ENCODE data around the gene GLT1D1. TPM values are rescaled to one million over a fixed set of nuclear protein-coding genes. Genes with fewer than 3 reads are reported as not detected.
"Not testable (repeated sequence)": the region's sequence is repeated elsewhere in the genome, so short reads cannot be mapped to it uniquely, and the experiment has no call there.

GLT1D1 gene
- total and polyA plus RNA-seq, 2 experiments from 2014 or later: 0.83 to 2.7 TPM

GRCh38 chr12:128830505-128830893 lies 22.8 kb upstream of the GLT1D1 start:
- TF ChIP-seq, protein P1, sequence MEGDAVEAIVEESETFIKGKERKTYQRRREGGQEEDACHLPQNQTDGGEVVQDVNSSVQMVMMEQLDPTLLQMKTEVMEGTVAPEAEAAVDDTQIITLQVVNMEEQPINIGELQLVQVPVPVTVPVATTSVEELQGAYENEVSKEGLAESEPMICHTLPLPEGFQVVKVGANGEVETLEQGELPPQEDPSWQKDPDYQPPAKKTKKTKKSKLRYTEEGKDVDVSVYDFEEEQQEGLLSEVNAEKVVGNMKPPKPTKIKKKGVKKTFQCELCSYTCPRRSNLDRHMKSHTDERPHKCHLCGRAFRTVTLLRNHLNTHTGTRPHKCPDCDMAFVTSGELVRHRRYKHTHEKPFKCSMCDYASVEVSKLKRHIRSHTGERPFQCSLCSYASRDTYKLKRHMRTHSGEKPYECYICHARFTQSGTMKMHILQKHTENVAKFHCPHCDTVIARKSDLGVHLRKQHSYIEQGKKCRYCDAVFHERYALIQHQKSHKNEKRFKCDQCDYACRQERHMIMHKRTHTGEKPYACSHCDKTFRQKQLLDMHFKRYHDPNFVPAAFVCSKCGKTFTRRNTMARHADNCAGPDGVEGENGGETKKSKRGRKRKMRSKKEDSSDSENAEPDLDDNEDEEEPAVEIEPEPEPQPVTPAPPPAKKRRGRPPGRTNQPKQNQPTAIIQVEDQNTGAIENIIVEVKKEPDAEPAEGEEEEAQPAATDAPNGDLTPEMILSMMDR (IDR thresholded peaks at IDR 0.05; ENCODE audit: low read depth, low read length): no peak
- H3K27me3 ChIP-seq: no peaks in the 10 kb centered on the region
- DNase-seq (ENCODE audit: low read depth in 1 of 2, low spot score in 1 of 2): no peak
- H3K4me1 ChIP-seq (ENCODE audit: low read depth): no peaks in the 10 kb centered on the region
- no peaks in the 10 kb centered on the region for H3K36me3 ChIP-seq
- H3K4me3 ChIP-seq: no peak overlapping the region
- no peaks in the 10 kb centered on the region for H3K9me3 ChIP-seq (ENCODE audit: low read depth)
- H3K27ac ChIP-seq: no peak overlapping the region

DNA sequence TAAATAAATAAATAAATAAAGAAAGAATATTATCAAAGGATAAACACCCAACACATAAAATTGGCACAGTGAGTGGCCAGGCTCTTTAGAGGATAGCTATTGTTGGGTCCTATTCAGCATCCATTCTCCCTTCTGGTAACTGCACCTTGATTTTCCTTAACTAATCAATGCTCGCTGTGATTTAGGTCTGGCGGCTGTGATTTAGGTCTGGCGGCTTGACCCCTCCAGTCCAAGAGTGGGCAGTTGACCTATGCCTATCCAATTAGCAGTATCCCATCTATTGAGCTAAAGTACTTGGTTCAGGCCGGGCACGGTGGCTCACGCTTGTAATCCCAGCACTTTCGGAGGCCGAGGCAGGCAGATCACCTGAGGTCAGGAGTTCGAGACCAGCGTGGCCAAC lies 19.9 kb upstream of the GLT1D1 start:
- TF ChIP-seq, protein P1 (IDR thresholded peaks at IDR 0.05; ENCODE audit: low read depth, low read length): no peak
- Histone ChIP-seq H3K36me3 (no peaks in the 10 kb centered on the region), H3K4me1 (ENCODE audit: low read depth) (no peaks in the 10 kb centered on the region), H3K27ac (no peak overlapping the region), H3K4me3 (no peak overlapping the region), H3K9me3 (ENCODE audit: low read depth) (no peaks in the 10 kb centered on the region), H3K27me3 (no peaks in the 10 kb centered on the region)
- no peak for DNase-seq (ENCODE audit: low read depth in 1 of 2, low spot score in 1 of 2)

DNA sequence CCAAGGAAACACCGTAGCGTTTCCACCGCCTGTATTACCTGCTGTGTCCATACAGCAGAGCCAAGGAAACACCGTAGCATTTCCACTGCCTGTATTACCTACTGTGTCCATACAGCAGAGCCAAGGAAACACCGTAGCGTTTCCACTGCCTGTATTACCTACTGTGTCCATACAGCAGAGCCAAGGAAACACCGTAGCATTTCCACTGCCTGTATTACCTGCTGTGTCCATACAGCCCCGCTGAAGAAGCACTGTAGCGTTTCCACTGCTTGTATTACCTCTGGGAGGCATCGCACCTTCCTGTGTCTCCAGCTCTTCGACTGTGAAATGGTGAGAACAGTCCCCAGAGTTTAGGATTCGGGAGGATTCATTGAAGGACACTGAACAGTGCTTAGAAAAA lies 13.4 kb upstream of the GLT1D1 start:
- H3K9me3 ChIP-seq (ENCODE audit: low read depth); H3K4me3 ChIP-seq; H3K4me1 ChIP-seq (ENCODE audit: low read depth); H3K27ac ChIP-seq; H3K27me3 ChIP-seq; H3K36me3 ChIP-seq; DNase-seq (ENCODE audit: low read depth in 1 of 2, low spot score in 1 of 2): not testable (repeated sequence)

- Histone ChIP-seq H3K4me3 (no peak overlapping the region), H3K9me3 (ENCODE audit: low read depth) (no peaks in the 10 kb centered on the region), H3K27me3 (no peaks in the 10 kb centered on the region), H3K27ac (no peak overlapping the region), H3K36me3 (no peaks in the 10 kb centered on the region), H3K4me1 (ENCODE audit: low read depth) (no peaks in the 10 kb centered on the region)
- TF ChIP-seq, protein P1 (IDR thresholded peaks at IDR 0.05; ENCODE audit: low read depth, low read length): no peak
- DNase-seq (ENCODE audit: low read depth in 1 of 2, low spot score in 1 of 2): no peak
Observed at GRCh38 chr12:128840862-128841468, 12.3 kb upstream of the GLT1D1 start.

- Histone ChIP-seq H3K9me3 (ENCODE audit: low read depth) (no peaks in the 10 kb centered on the region), H3K27ac (no peak overlapping the region), H3K27me3 (no peaks in the 10 kb centered on the region), H3K4me1 (ENCODE audit: low read depth) (no peaks in the 10 kb centered on the region), H3K36me3 (no peaks in the 10 kb centered on the region), H3K4me3 (no peak overlapping the region)
- DNase-seq (ENCODE audit: low read depth in 1 of 2, low spot score in 1 of 2): no peak
- TF ChIP-seq, protein P1 (IDR thresholded peaks at IDR 0.05; ENCODE audit: low read depth, low read length): no peak
Observed at GRCh38 chr12:128842579-128842978, 10.7 kb upstream of the GLT1D1 start.

- Histone ChIP-seq H3K36me3 (no peaks in the 10 kb centered on the region), H3K27ac (no peak overlapping the region), H3K9me3 (ENCODE audit: low read depth) (no peaks in the 10 kb centered on the region), H3K27me3 (no peaks in the 10 kb centered on the region), H3K4me3 (no peak overlapping the region), H3K4me1 (ENCODE audit: low read depth) (no peaks in the 10 kb centered on the region)
- DNase-seq (ENCODE audit: low read depth in 1 of 2, low spot score in 1 of 2): no peak
- TF ChIP-seq, protein P1 (IDR thresholded peaks at IDR 0.05; ENCODE audit: low read depth, low read length): no peak
Observed at GRCh38 chr12:128843538-128843937, 9.7 kb upstream of the GLT1D1 start.
